Activated CD8-positive, alpha-beta T cell treated with anti-CD3 and anti-CD28 coated beads for 36 hours (primary cell): ENCODE data around the gene PDIA2. TPM values are rescaled to one million over a fixed set of nuclear protein-coding genes. Genes with fewer than 3 reads are reported as not detected.

ENCODE experiments used
- ATAC-seq: fragments of 200-7000 bp; cut with Tn5 transposase; one replicate; pipeline ENCODE4 v1.10.0; 2021; ENCODE audit warnings: mild to moderate bottlenecking, moderate library complexity
- CTCF ChIA-PET: fragments of 350-600 bp; sonication (Branson Sonifier 250); formaldehyde crosslinking; loops from one replicate; lab custom pipeline; 2021; ENCODE audit warnings: antibody characterized with exemption; lab: Charles Lee
- POLR2A ChIA-PET: fragments of 350-600 bp; sonication (Branson Sonifier 250); formaldehyde crosslinking; loops from one replicate; lab custom pipeline; 2021; ENCODE audit warnings: antibody characterized with exemption; lab: Charles Lee
- DNase-seq: peaks from one replicate; pipeline ENCODE4 v3.0.0-alpha.2; 2020
- H3K27ac Mint-ChIP-seq: one replicate; pipeline ENCODE4 v1.8.0; 2021; ENCODE audit warnings: mild to moderate bottlenecking, mixed read lengths
- H3K27me3 Mint-ChIP-seq: one replicate; pipeline ENCODE4 v1.8.0; 2021; ENCODE audit warnings: mixed read lengths
- H3K36me3 Mint-ChIP-seq: one replicate; pipeline ENCODE4 v1.8.0; 2021; ENCODE audit warnings: low read depth, mixed read lengths
- H3K4me1 Mint-ChIP-seq: one replicate; pipeline ENCODE4 v1.8.0; 2021; ENCODE audit warnings: low read depth, mixed read lengths
- H3K4me3 Mint-ChIP-seq: one replicate; pipeline ENCODE4 v1.8.0; 2021; ENCODE audit warnings: mild to moderate bottlenecking, moderate library complexity, mixed read lengths
- H3K9me3 Mint-ChIP-seq: one replicate; pipeline ENCODE4 v1.8.0; 2021; ENCODE audit warnings: mixed read lengths
- intact Hi-C: fragments of 100-400 bp; cut with micrococcal nuclease; formaldehyde crosslinking; loops from one replicate; pipeline ENCODE4 v1.10.0; 2022
- total RNA-seq, 2 experiments: library from RNA; stranded (reverse); gene quantifications; one replicate each; pipeline ENCODE4 v1.2.3, GENCODE V29; 2021
- TF ChIP-seq, protein P1 (sequence below): fragments of 200-600 bp; IDR thresholded peaks from one replicate; pipeline ENCODE4 v1.8.0; 2022; ENCODE audit warnings: antibody characterized with exemption, mild to moderate bottlenecking

PDIA2 gene
- total RNA-seq, 2 experiments from 2014 or later = not detected

DNA sequence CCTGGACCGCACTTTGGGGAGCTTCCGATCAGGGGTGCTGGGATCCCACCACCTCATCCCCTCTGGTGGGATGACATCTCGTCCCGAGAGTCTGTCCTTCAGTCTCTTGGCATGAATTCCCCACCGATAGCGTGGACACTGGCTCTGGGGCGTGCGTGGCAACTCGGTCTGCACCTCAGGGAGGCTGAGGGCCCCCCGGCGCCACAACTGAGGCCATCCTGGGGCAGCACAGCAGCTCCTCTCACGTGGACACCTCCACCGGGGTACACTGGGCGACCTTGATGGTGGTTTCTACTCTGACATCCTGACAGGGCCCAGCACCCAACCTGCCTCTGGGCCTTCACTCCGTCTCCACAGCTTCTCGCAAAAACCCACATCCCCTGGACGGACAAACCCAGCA lies 8.6 kb downstream of the PDIA2 start:
- no peak for ATAC-seq
- Mint-ChIP-seq H3K9me3 (no peaks in the 10 kb centered on the region), H3K36me3 (peaks cover 10% of the 10 kb centered on the region), H3K4me3 (no peak overlapping the region), H3K27me3 (no peaks in the 10 kb centered on the region), H3K4me1 (no peaks in the 10 kb centered on the region), H3K27ac (no peak overlapping the region)
- ChIA-PET POLR2A (no interaction called here), CTCF (no interaction called here)
- DNase-seq = no peak
- TF ChIP-seq, protein P1, sequence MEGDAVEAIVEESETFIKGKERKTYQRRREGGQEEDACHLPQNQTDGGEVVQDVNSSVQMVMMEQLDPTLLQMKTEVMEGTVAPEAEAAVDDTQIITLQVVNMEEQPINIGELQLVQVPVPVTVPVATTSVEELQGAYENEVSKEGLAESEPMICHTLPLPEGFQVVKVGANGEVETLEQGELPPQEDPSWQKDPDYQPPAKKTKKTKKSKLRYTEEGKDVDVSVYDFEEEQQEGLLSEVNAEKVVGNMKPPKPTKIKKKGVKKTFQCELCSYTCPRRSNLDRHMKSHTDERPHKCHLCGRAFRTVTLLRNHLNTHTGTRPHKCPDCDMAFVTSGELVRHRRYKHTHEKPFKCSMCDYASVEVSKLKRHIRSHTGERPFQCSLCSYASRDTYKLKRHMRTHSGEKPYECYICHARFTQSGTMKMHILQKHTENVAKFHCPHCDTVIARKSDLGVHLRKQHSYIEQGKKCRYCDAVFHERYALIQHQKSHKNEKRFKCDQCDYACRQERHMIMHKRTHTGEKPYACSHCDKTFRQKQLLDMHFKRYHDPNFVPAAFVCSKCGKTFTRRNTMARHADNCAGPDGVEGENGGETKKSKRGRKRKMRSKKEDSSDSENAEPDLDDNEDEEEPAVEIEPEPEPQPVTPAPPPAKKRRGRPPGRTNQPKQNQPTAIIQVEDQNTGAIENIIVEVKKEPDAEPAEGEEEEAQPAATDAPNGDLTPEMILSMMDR = no peak
- intact Hi-C loops = no loop called here

DNA sequence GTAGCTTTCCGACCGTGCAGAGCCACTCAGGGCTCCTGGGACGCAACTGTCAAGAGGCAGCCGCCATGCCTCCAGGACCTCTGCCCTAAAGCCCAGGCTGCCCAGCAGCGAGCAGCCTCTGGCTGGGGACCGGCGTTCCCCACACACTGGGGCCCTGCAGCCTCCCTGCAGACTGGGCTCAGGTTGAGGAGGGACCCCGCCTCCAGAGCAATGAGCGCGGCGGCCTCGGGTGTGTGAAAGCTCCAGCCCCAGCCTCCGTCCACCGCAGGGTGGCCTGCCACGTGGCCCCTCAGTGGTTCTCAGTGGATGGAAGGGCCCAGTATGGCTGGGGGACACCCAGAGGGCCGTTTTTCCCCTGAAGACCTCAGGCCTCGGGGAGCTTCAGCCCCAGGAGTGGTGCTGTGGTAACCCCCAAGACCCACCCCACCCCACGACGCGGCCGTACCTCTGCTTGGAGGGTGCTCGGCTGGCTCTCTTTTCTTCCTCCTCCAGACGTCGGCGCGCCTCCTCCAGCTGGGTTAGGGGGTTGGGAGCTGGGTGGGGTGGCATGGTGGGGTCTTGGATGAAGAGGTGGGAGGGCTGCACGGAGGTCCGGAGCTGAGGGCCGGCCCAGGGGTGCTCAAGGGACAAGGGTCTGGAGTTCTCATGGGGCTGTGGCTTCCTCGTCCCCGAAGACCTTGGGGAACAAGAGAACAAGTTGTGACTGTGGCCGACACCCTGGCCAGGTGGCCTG lies 10.2 kb downstream of the PDIA2 start:
- intact Hi-C loops = no loop called here
- POLR2A ChIA-PET = no interaction called here
- no peak for DNase-seq
- TF ChIP-seq, protein P1 = no peak
- H3K27me3 Mint-ChIP-seq = no peaks in the 10 kb centered on the region
- CTCF ChIA-PET = no interaction called here
- no peak overlapping the region for H3K4me3 Mint-ChIP-seq
- H3K36me3 Mint-ChIP-seq = peaks cover 3% of the 10 kb centered on the region
- H3K9me3 Mint-ChIP-seq = no peaks in the 10 kb centered on the region
- no peaks in the 10 kb centered on the region for H3K4me1 Mint-ChIP-seq
- ATAC-seq = no peak
- no peak overlapping the region for H3K27ac Mint-ChIP-seq

DNA sequence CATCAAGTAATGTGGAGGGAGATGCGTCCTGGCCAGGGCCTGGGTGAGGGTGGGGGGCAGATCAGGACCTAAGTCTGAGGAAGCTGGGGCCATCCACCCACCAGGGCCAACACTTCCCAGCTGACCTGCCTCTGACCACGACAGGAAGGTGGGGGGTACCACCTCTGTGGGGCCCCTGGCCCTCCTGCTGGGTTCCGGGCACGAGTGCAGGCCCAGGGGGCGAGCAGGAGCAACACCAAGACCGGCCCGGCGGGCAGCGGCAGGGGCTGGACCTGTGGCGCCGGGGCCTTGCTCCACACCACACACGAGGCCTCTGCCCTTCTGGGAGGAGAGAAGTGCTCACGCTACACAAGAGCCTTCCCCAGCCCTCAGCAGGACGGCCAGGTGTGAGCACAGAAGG lies 13.3 kb downstream of the PDIA2 start:
- DNase-seq (no peak), ATAC-seq (no peak)
- POLR2A ChIA-PET = interaction anchor here (0.6 kb wide), 1 partner anchor 110 kb away, joined by 3 read pairs; no protein-coding TSS in a partner anchor
- Mint-ChIP-seq H3K9me3 (no peaks in the 10 kb centered on the region), H3K27ac (no peak overlapping the region), H3K4me3 (no peak overlapping the region), H3K36me3 (peaks cover 3% of the 10 kb centered on the region), H3K4me1 (no peaks in the 10 kb centered on the region), H3K27me3 (no peaks in the 10 kb centered on the region)
- TF ChIP-seq, protein P1 = no peak
- intact Hi-C loops = no loop called here
- CTCF ChIA-PET = no interaction called here

DNA sequence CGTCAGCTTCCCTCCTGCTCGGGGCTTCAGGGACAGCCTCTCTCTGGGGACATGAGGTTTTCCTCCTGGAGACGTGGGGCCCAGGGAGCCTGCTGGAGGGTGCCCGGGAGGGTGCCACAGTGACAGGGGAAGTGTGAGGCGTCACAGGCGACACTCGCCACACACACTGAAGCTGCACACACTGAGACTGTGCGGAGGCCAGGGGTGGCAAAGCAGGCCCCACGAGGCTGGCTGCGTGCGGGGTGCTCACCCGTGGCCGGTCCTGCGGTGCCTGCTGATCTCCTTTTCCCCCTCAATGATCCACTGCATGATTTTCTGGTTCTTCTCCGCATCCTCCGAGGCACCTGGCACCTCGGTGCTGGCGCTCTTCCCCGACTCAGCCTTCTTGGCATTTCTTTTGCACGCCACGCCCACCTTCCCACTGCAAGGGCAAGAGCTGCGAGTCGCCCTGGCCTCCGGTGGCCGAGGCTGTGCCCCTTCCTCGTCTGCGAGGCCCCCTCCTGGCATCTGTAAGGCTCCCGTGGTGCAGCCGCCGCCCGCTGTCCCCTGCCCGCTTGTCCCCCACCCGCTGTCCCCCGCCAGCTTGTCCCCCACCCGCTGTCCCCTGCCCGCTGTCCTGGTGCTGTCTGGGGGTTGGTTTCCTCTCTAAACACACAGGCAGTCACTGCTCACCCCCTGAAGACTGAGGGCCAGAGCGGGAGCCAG lies 14.0 kb downstream of the PDIA2 start:
- H3K27me3 Mint-ChIP-seq = no peaks in the 10 kb centered on the region
- H3K4me3 Mint-ChIP-seq = no peak overlapping the region
- intact Hi-C loops = no loop called here
- ATAC-seq = no peak
- ChIA-PET POLR2A (no interaction called here), CTCF (no interaction called here)
- H3K27ac Mint-ChIP-seq = no peak overlapping the region
- no peaks in the 10 kb centered on the region for H3K4me1 Mint-ChIP-seq
- TF ChIP-seq, protein P1 = no peak
- peaks cover 3% of the 10 kb centered on the region for H3K36me3 Mint-ChIP-seq
- no peak for DNase-seq
- H3K9me3 Mint-ChIP-seq = no peaks in the 10 kb centered on the region

DNA sequence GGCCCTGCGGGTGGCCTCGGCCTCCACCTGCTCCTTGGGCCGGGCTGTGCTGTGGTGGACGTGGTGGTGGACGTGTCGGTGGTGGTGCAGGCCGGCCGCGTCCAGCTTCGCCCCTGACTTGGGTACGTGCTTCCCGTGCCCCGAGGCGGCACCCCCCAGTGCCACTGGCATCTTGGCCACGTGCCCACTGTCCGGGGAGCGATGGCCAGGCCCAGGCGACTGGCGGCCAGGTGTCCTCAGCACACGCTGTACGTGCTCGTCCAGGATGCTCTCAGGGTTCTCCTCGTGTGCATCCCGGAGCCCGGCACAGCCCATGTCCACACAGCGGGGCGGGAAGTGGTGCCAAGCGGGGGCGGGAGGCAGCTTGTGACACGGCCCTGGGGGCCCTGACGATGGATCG lies 14.9 kb downstream of the PDIA2 start:
- CTCF ChIA-PET = interaction anchor here (1.5 kb wide), 1 partner anchor 191 kb away, joined by 4 read pairs; no protein-coding TSS in a partner anchor
- Mint-ChIP-seq H3K9me3 (no peaks in the 10 kb centered on the region), H3K4me1 (no peaks in the 10 kb centered on the region), H3K4me3 (no peak overlapping the region), H3K36me3 (peaks cover 3% of the 10 kb centered on the region), H3K27me3 (no peaks in the 10 kb centered on the region), H3K27ac (no peak overlapping the region)
- no peak for DNase-seq
- no peak for ATAC-seq
- TF ChIP-seq, protein P1 = no peak
- POLR2A ChIA-PET = no interaction called here
- intact Hi-C loops = no loop called here
